ENCODE data around the gene RPL36AL.

GRCh38 chr14:49569281-49569680 is 51.1 kb downstream of the RPL36AL start:
- no peak for TF ChIP-seq CEBPB (IDR thresholded peaks at IDR 0.05)
- TF ChIP-seq RAD21 (IDR thresholded peaks at IDR 0.05; ENCODE audit: low read depth): no peak
- TF ChIP-seq REST (IDR thresholded peaks at IDR 0.05; ENCODE audit: low read depth): no peak
- no peak for TF ChIP-seq MAX (IDR thresholded peaks at IDR 0.05)
- no peak for TF ChIP-seq FOXM1 (IDR thresholded peaks at IDR 0.05; ENCODE audit: borderline replicate concordance, low read depth)
- no peak for TF ChIP-seq YY1 (IDR thresholded peaks at IDR 0.05; ENCODE audit: low read depth)
- no peak for TF ChIP-seq TAF1 (IDR thresholded peaks at IDR 0.05; ENCODE audit: low read depth)
- TF ChIP-seq USF1 (IDR thresholded peaks at IDR 0.05): no peak
- no peak for TF ChIP-seq EP300 (IDR thresholded peaks at IDR 0.05; ENCODE audit: borderline replicate concordance)
- TF ChIP-seq EGR1 (IDR thresholded peaks at IDR 0.05): no peak
- no peak for TF ChIP-seq CREB1 (IDR thresholded peaks at IDR 0.05; ENCODE audit: low read depth)
- no peak for TF ChIP-seq ZBTB7A (IDR thresholded peaks at IDR 0.05; ENCODE audit: low read depth)
- TF ChIP-seq TCF12 (IDR thresholded peaks at IDR 0.05; ENCODE audit: low read depth): no peak
- no peak for TF ChIP-seq NFIC (IDR thresholded peaks at IDR 0.05)

Data from Ishikawa (cell line).